VCaP (cell line): ENCODE measurements around the gene CHAC2.

Experiments
- H3K27ac ChIP-seq: fragments of 450-650 bp; 2 replicates; pipeline ENCODE4 v1.5.1; 2017
- TF ChIP-seq, protein P1 (sequence below): fragments of 450-650 bp; conservative IDR thresholded peaks from 2 replicates; pipeline ENCODE4 v1.5.1; 2017; ENCODE audit warnings: mild to moderate bottlenecking, moderate library complexity

The CHAC2 gene

GRCh38 chr2:53793261-53793660 lies 25.7 kb downstream of the CHAC2 start:
- TF ChIP-seq, protein P1, sequence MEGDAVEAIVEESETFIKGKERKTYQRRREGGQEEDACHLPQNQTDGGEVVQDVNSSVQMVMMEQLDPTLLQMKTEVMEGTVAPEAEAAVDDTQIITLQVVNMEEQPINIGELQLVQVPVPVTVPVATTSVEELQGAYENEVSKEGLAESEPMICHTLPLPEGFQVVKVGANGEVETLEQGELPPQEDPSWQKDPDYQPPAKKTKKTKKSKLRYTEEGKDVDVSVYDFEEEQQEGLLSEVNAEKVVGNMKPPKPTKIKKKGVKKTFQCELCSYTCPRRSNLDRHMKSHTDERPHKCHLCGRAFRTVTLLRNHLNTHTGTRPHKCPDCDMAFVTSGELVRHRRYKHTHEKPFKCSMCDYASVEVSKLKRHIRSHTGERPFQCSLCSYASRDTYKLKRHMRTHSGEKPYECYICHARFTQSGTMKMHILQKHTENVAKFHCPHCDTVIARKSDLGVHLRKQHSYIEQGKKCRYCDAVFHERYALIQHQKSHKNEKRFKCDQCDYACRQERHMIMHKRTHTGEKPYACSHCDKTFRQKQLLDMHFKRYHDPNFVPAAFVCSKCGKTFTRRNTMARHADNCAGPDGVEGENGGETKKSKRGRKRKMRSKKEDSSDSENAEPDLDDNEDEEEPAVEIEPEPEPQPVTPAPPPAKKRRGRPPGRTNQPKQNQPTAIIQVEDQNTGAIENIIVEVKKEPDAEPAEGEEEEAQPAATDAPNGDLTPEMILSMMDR = no peak

GRCh38 chr2:53793821-53794220 lies 26.2 kb downstream of the CHAC2 start:
- TF ChIP-seq, protein P1 = no peak
- no peak overlapping the region for H3K27ac ChIP-seq

More at GRCh38 chr2:53793261-53793660, 25.7 kb downstream of the CHAC2 start:
- H3K27ac ChIP-seq = no peak overlapping the region

GRCh38 chr2:53801547-53801946 lies 33.9 kb downstream of the CHAC2 start:
- TF ChIP-seq, protein P1 = no peak
- H3K27ac ChIP-seq = no peak overlapping the region

- TF ChIP-seq, protein P1 = no peak
- no peak overlapping the region for H3K27ac ChIP-seq
Observed at GRCh38 chr2:53802617-53803151, 35.1 kb downstream of the CHAC2 start.

GRCh38 chr2:53811601-53812000 lies 44.0 kb downstream of the CHAC2 start:
- TF ChIP-seq, protein P1 = no peak

DNA sequence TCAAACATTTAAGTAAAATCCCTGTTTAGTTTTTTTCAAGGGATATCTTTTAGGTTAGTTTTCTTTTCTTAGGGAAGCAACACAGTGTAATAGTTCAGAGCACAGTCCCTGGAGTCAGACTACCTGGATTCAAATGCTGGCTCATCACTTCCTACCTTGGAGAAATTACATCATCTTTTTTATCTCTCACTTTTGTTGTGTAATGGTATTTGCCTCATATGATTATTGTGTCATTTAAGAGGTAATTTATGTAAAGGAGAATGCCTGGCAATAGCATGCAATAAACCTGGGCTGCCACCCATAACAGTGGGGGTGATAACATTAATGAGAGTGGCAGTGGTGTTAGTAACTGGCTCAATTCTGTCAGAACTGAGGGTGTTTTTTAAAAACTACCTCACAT lies 45.5 kb downstream of the CHAC2 start:
- H3K27ac ChIP-seq = no peak overlapping the region
- TF ChIP-seq, protein P1 = no peak

More at GRCh38 chr2:53811601-53812000, 44.0 kb downstream of the CHAC2 start:
- no peak overlapping the region for H3K27ac ChIP-seq

DNA sequence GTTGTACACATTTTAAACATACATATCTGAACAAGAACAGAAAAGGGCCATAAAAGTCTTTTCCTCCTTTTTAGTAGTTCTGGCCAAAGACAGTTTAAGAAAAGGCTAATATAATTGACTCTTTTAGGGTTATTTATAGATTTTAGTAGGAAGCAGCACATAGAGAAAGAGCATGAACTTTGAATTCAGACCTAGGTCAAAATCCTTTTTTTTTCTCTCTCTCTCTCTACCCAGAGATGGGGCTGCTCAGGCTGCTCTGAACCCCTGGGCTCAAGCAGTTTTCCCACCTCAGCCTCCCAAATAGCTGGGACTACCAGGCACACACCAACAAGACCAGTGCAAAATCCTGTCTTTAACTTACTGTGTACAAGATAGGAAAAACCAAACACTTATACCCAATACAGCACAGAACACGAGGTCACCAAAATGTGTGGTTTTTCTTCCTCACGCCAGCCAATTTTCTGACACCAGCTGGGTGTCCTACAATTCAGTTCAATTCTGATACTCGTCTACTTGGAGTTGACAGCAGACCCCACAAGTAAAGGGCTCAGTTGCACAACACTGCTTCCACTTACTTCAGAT lies 51.3 kb downstream of the CHAC2 start:
- TF ChIP-seq, protein P1 = no peak
- H3K27ac ChIP-seq = no peak overlapping the region
